Activated CD8-positive, alpha-beta memory T cell treated with anti-CD3 and anti-CD28 coated beads for 36 hours (primary cell): Measurements from ENCODE around the gene DGKA. TPM values are rescaled to one million over a fixed set of nuclear protein-coding genes. Genes with fewer than 3 reads are reported as not detected.
"Not testable (repeated sequence)": the region's sequence is repeated elsewhere in the genome, so short reads cannot be mapped to it uniquely, and the experiment has no call there.

ENCODE experiments used
- CTCF ChIA-PET: fragments of 350-600 bp; sonication (Branson Sonifier 250); formaldehyde crosslinking; loops from one replicate; lab custom pipeline; 2021; ENCODE audit warnings: antibody characterized with exemption; lab: Charles Lee
- POLR2A ChIA-PET: fragments of 350-600 bp; sonication (Branson Sonifier 250); formaldehyde crosslinking; loops from one replicate; lab custom pipeline; 2021; ENCODE audit warnings: antibody characterized with exemption; lab: Charles Lee
- total RNA-seq, 2 experiments: library from RNA; stranded (reverse); gene quantifications; one replicate each; pipeline ENCODE4 v1.2.3, GENCODE V29; 2021

Gene DGKA
- total RNA-seq = 100 to 1,000 TPM; 199 to 219 TPM

- POLR2A ChIA-PET = interaction anchor here (0.5 to 1.4 kb wide), 8 partner anchors 9 to 201 kb away, joined by 3 to 13 read pairs (median 4); partner anchors contain the start of genes CD63, ORMDL2, RAB5B and SARNP
- CTCF ChIA-PET = interaction anchor here (0.5 to 3.6 kb wide), 7 partner anchors 10 to 193 kb away, joined by 3 to 23 read pairs (median 4); partner anchors contain the start of genes ORMDL2 and SARNP
Measured at GRCh38 chr12:55930771-55931316, at the start of gene DGKA. Gene DGKA (plus strand): TSS chr12:55931162. CDS start chr12:55936504, 5,342 bp downstream.

- POLR2A ChIA-PET = no interaction called here
- CTCF ChIA-PET = interaction anchor here (0.5 kb wide), 1 partner anchor 131 kb away, joined by 4 read pairs; no protein-coding TSS in a partner anchor
Measured at GRCh38 chr12:55885113-55885512, 45.8 kb upstream of the DGKA start.

- CTCF ChIA-PET = no interaction called here
Measured at GRCh38 chr12:55891310-55891709, 39.7 kb upstream of the DGKA start.

GRCh38 chr12:55893723-55894122, 37.2 kb upstream of the DGKA start:
- CTCF ChIA-PET = no interaction called here
- POLR2A ChIA-PET = no interaction called here

More at GRCh38 chr12:55891310-55891709, 39.7 kb upstream of the DGKA start:
- POLR2A ChIA-PET = no interaction called here

- CTCF ChIA-PET = interaction anchor here (0.6 to 1.2 kb wide), 3 partner anchors 40 to 1520 kb away, joined by 3 to 4 read pairs (median 3); partner anchors contain the start of genes ORMDL2 and SARNP
- POLR2A ChIA-PET = interaction anchor here (0.6 to 1.3 kb wide), 3 partner anchors 19 to 81 kb away, joined by 3 to 6 read pairs (median 4); partner anchors contain the start of genes DGKA, ORMDL2 and SARNP
Measured at GRCh38 chr12:55899082-55899481, 31.9 kb upstream of the DGKA start.

GRCh38 chr12:55901881-55902490, 29.0 kb upstream of the DGKA start:
- POLR2A ChIA-PET = no interaction called here
- CTCF ChIA-PET = interaction anchor here (0.5 to 0.8 kb wide), 3 partner anchors 25 to 102 kb away, joined by 3 read pairs; no protein-coding TSS in a partner anchor

GRCh38 chr12:55906056-55906455, 24.9 kb upstream of the DGKA start:
- ChIA-PET POLR2A (no interaction called here), CTCF (no interaction called here)

- POLR2A ChIA-PET = no interaction called here
- CTCF ChIA-PET = no interaction called here
Measured at GRCh38 chr12:55908726-55909512, 22.0 kb upstream of the DGKA start.

- CTCF ChIA-PET = no interaction called here
- POLR2A ChIA-PET = no interaction called here
Measured at GRCh38 chr12:55909513-55909884, 21.5 kb upstream of the DGKA start.

GRCh38 chr12:55912908-55913307, 18.1 kb upstream of the DGKA start:
- CTCF ChIA-PET = no interaction called here
- POLR2A ChIA-PET = no interaction called here

GRCh38 chr12:55915482-55915859, 15.5 kb upstream of the DGKA start:
- POLR2A ChIA-PET = no interaction called here
- CTCF ChIA-PET = no interaction called here

GRCh38 chr12:55919032-55919431, 11.9 kb upstream of the DGKA start:
- POLR2A ChIA-PET, CTCF ChIA-PET: not testable (repeated sequence)

- CTCF ChIA-PET = interaction anchor here (0.6 to 6.4 kb wide), 4 partner anchors 17 to 175 kb away, joined by 3 to 30 read pairs (median 3); no protein-coding TSS in a partner anchor
Measured at GRCh38 chr12:55922126-55922525, 8.8 kb upstream of the DGKA start.

GRCh38 chr12:55923648-55924047, 7.3 kb upstream of the DGKA start:
- POLR2A ChIA-PET = not testable (repeated sequence)
- CTCF ChIA-PET = interaction anchor here (0.7 to 6.4 kb wide), 2 partner anchors 16 to 43 kb away, joined by 3 to 30 read pairs; no protein-coding TSS in a partner anchor

More at GRCh38 chr12:55922126-55922525, 8.8 kb upstream of the DGKA start:
- POLR2A ChIA-PET = interaction anchor here (0.6 to 0.7 kb wide), 2 partner anchors 9 to 207 kb away, joined by 4 to 7 read pairs; partner anchors contain the start of gene DGKA

GRCh38 chr12:55925371-55925770, 5.6 kb upstream of the DGKA start:
- CTCF ChIA-PET = interaction anchor here (0.5 to 6.4 kb wide), 8 partner anchors 8 to 150 kb away, joined by 3 to 30 read pairs (median 4); partner anchors contain the start of genes DNAJC14 and ORMDL2
- POLR2A ChIA-PET = interaction anchor here (0.5 to 1.5 kb wide), 2 partner anchors 108 to 180 kb away, joined by 3 to 7 read pairs; partner anchors contain the start of genes ORMDL2 and SARNP

- ChIA-PET POLR2A (interaction anchor here (0.5 to 1.9 kb wide), 6 partner anchors 10 to 181 kb away, joined by 3 to 7 read pairs (median 4); partner anchors contain the start of genes ORMDL2 and SARNP), CTCF (interaction anchor here (0.5 to 6.4 kb wide), 12 partner anchors 9 to 187 kb away, joined by 3 to 30 read pairs (median 3); partner anchors contain the start of genes DNAJC14 and ORMDL2)
Measured at GRCh38 chr12:55925870-55926737, 4.9 kb upstream of the DGKA start.

- POLR2A ChIA-PET = interaction anchor here (0.6 to 1.9 kb wide), 8 partner anchors 9 to 297 kb away, joined by 3 to 7 read pairs (median 4); partner anchors contain the start of genes ORMDL2 and SARNP
- CTCF ChIA-PET = interaction anchor here (0.5 to 6.4 kb wide), 11 partner anchors 8 to 188 kb away, joined by 3 to 30 read pairs (median 4); partner anchors contain the start of gene DNAJC14
Measured at GRCh38 chr12:55926738-55927587, 4.0 kb upstream of the DGKA start.
